Brain microvascular endothelial cell (primary cell): ENCODE measurements around the gene TIRAP.
"Not testable (repeated sequence)": the region's sequence is repeated elsewhere in the genome, so short reads cannot be mapped to it uniquely, and the experiment has no call there.

Experiments
- DNase-seq: peaks from one replicate; pipeline ENCODE4 v3.0.0-alpha.2; 2020
- H3K27ac ChIP-seq: fragments of 250-450 bp; sonication (Bioruptor Pico); 2 replicates; pipeline ENCODE4 v1.5.1; 2020; ENCODE audit warnings: mild to moderate bottlenecking, moderate library complexity
- H3K27me3 ChIP-seq: fragments of 250-450 bp; sonication (Bioruptor Pico); replicated peaks from 2 replicates; pipeline ENCODE4 v1.5.1; 2020; ENCODE audit warnings: mild to moderate bottlenecking
- H3K36me3 ChIP-seq: fragments of 250-450 bp; sonication (Bioruptor Pico); replicated peaks from 2 replicates; pipeline ENCODE4 v1.5.1; 2020; ENCODE audit warnings: mild to moderate bottlenecking
- H3K4me3 ChIP-seq: 2 replicates; pipeline ENCODE4 v1.5.1; 2011; ENCODE audit warnings: low read depth, mild to moderate bottlenecking, control low read depth, low read length, moderate library complexity
- CTCF ChIP-seq: IDR thresholded peaks from 2 replicates; pipeline ENCODE4 v1.5.1; 2011; ENCODE audit warnings: low read depth, mild to moderate bottlenecking, moderate library complexity, low read length, control low read depth, inconsistent platforms; ENCODE audit errors: missing control alignments
- in situ Hi-C: cut with HindIII; loops from 2 replicates; pipeline ENCODE4 v1.10.0; 2017; ENCODE audit warnings: low sequenced_read_pairs, low pct_ligation_motif_present

Gene TIRAP

GRCh38 chr11:126282736-126283591 is at the start of gene TIRAP:
TSS of gene TIRAP (plus strand) at chr11:126283093. CDS start at chr11:126290895, 7,802 bp downstream.
- H3K27me3 ChIP-seq, result no peaks in the 10 kb centered on the region
- H3K4me3 ChIP-seq, result peak within 1 kb of the TSS; percentile 70
- DNase-seq, result peak; percentile 19
- H3K27ac ChIP-seq, result peak within 1 kb of the TSS; percentile 22
- no peaks in the 10 kb centered on the region for H3K36me3 ChIP-seq
- peak; percentile 1 for TF ChIP-seq CTCF
- in situ Hi-C loops, result no loop called here

GRCh38 chr11:126233391-126233790 is 49.5 kb upstream of the TIRAP start:
- H3K27me3 ChIP-seq, result no peaks in the 10 kb centered on the region
- H3K36me3 ChIP-seq, result no peaks in the 10 kb centered on the region
- no peak for TF ChIP-seq CTCF
- H3K27ac ChIP-seq, result peak overlapping the region; percentile 51
- in situ Hi-C loops, result no loop called here
- no peak overlapping the region for H3K4me3 ChIP-seq
- peak; percentile 65 for DNase-seq

- no peak for TF ChIP-seq CTCF
- Histone ChIP-seq H3K27ac (no peak overlapping the region), H3K4me3 (no peak overlapping the region), H3K27me3 (no peaks in the 10 kb centered on the region), H3K36me3 (peaks cover 4% of the 10 kb centered on the region)
- DNase-seq, result peak; percentile 36
- in situ Hi-C loops, result no loop called here
These were observed 36.3 kb upstream of the TIRAP start for GRCh38 chr11:126246636-126247035.

- Histone ChIP-seq H3K36me3 (peaks cover 10% of the 10 kb centered on the region), H3K27me3 (no peaks in the 10 kb centered on the region), H3K4me3 (no peak overlapping the region), H3K27ac (no peak overlapping the region)
- no peak for DNase-seq
- TF ChIP-seq CTCF, result no peak
- in situ Hi-C loops, result no loop called here
These were observed 29.6 kb upstream of the TIRAP start for GRCh38 chr11:126253265-126253664.

GRCh38 chr11:126254819-126255218 is 28.1 kb upstream of the TIRAP start:
- Histone ChIP-seq H3K36me3 (peaks cover 8% of the 10 kb centered on the region), H3K27me3 (no peaks in the 10 kb centered on the region), H3K4me3 (no peak overlapping the region), H3K27ac (no peak overlapping the region)
- TF ChIP-seq CTCF, result no peak
- in situ Hi-C loops, result no loop called here
- DNase-seq, result no peak

- H3K27me3 ChIP-seq, DNase-seq, H3K36me3 ChIP-seq, in situ Hi-C loops, H3K4me3 ChIP-seq, H3K27ac ChIP-seq: not testable (repeated sequence)
These were observed 27.4 kb upstream of the TIRAP start for GRCh38 chr11:126255507-126255906.
